ENCODE results near the gene GRIP1. TPM values are rescaled to one million over a fixed set of nuclear protein-coding genes. Genes with fewer than 3 reads are reported as not detected.

GRIP1 gene
- total RNA-seq, 2 experiments from 2014 or later, result 0.53 to 0.95 TPM

DNA sequence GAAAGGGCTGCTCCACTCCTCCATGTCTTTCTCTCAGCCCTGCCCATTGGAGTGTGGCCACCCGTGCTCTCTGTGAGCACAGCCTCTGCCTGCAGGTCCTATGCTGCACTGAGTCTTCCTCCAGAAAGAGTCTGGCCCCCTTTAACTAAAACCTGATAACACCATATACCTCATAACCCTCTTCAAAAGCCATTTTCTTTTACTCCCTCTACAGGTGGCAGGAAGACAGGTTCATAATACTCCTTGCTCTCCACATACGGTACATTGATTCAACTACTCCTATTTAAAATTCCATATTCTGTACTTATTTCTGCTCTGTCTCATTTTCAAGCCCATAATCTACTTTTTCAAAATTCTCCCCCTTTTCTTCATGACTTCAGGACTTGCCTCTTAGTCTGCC is 232.6 kb downstream of the GRIP1 start:
- ChIA-PET CTCF (no interaction called here), POLR2A (no interaction called here)
- H3K4me3 Mint-ChIP-seq, result no peak overlapping the region
- H3K36me3 Mint-ChIP-seq, result peaks cover 1% of the 10 kb centered on the region
- no peaks in the 10 kb centered on the region for H3K9me3 Mint-ChIP-seq
- no peaks in the 10 kb centered on the region for H3K4me1 Mint-ChIP-seq (ENCODE audit: low read depth)
- no peak overlapping the region for H3K27ac Mint-ChIP-seq
- intact Hi-C loops (cut with micrococcal nuclease), result no loop called here
- H3K27me3 Mint-ChIP-seq, result peaks cover 1% of the 10 kb centered on the region
- DNase-seq, result no peak

DNA sequence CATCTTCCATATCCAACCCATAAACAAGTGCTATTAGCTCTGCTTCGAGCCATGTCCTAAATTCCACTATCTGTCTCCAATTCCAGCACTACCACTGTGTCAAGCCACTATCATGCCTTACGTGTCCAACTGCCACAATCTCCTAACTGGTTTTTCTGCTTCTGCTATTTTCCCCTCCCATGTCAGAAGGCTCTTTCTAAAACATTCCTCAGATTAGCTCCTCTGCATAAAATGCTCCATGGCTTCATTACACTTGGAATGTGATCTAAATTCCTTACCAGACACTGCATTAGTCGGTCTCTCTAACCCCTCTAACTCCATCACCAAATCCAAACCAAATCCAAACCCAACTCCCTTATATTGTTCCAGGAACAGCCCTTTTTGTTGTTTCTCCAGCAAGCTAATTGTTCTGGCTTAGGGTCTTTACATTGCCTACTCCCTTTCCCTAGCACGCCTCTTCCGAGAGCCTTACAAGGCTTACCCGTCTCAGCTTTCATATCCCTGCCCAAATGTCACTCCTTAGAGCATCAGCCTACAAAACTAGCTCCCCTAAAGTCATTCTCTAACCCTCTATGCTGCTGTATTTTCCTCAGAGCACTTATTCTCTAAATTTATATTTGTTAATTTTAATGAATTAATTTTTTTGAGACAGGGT is 236.8 kb downstream of the GRIP1 start:
- Mint-ChIP-seq H3K4me3 (no peak overlapping the region), H3K27ac (no peak overlapping the region), H3K27me3 (peaks cover 1% of the 10 kb centered on the region), H3K9me3 (no peaks in the 10 kb centered on the region), H3K4me1 (ENCODE audit: low read depth) (no peaks in the 10 kb centered on the region), H3K36me3 (peaks cover 1% of the 10 kb centered on the region)
- intact Hi-C loops (cut with micrococcal nuclease), result no loop called here
- POLR2A ChIA-PET, result interaction anchor here (0.6 kb wide), 1 partner anchor 1423 kb away, joined by 4 read pairs; no protein-coding TSS in a partner anchor
- DNase-seq, result no peak
- CTCF ChIA-PET, result no interaction called here

DNA sequence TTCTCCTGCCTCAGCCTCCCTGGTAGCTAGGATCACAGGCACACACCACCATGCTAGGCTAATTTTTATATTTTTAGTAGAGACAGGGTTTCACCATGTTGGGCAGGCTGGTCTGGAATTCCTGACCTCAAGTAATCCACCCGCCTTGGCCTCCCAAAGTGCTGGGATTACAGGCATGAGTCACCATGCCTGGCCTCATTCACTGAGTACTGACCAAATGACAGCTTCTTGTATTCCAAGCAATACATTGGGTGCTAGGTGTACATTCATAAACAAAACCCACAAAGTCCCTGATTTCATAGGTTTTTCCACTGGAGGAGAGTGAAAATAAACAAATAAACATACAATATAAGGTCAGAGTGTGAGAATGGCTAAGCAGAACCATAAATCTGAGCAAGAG is 240.3 kb downstream of the GRIP1 start:
- ChIA-PET POLR2A (no interaction called here), CTCF (no interaction called here)
- Mint-ChIP-seq H3K36me3 (no peaks in the 10 kb centered on the region), H3K4me3 (no peak overlapping the region), H3K9me3 (no peaks in the 10 kb centered on the region), H3K27ac (no peak overlapping the region), H3K27me3 (no peaks in the 10 kb centered on the region), H3K4me1 (ENCODE audit: low read depth) (no peaks in the 10 kb centered on the region)
- intact Hi-C loops (cut with micrococcal nuclease), result no loop called here
- no peak for DNase-seq

DNA sequence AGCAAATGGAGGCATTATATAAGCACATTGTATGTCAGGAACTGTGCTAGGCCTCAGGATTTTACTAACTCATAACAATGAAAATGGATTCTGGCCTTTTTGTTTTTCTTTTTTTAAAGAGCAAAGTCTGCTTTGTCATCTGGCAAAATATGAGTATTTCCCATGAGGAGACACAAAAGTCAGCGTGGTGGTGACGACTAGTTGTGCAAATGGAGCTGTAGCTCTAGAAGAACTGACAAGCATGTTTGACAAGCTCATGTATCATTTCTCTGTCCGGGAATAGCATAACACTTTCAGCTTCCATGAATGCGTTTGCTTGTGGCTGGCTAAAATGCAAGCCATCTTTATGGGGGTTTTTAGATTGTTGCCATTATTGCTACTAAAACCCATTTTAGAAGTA is 248.8 kb downstream of the GRIP1 start:
- DNase-seq, result no peak
- CTCF ChIA-PET, result no interaction called here
- Mint-ChIP-seq H3K4me1 (ENCODE audit: low read depth) (no peaks in the 10 kb centered on the region), H3K27me3 (no peaks in the 10 kb centered on the region), H3K9me3 (peaks cover 9% of the 10 kb centered on the region), H3K36me3 (peaks cover 3% of the 10 kb centered on the region), H3K27ac (no peak overlapping the region), H3K4me3 (no peak overlapping the region)
- POLR2A ChIA-PET, result no interaction called here
- intact Hi-C loops (cut with micrococcal nuclease), result no loop called here

DNA sequence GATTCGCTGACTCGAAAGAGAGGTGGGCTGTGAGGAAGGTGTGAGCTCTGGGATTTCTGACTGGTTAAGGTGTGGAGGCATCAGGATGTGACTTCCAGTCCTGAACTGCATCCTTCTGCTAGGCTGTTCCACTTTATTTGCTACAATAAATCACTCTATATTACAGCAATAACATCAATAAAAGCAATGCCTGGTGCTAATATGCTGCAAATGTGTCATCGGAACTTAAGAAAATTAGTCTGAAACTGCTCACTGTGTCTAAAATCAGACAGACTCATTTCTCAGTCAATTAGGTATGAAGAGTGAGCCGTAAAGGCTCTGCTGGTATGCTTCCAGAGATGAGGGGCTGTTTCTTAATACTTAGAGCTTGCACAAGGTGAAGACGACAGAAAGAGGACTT is 250.0 kb downstream of the GRIP1 start:
- H3K27ac Mint-ChIP-seq, result no peak overlapping the region
- POLR2A ChIA-PET, result no interaction called here
- intact Hi-C loops (cut with micrococcal nuclease), result no loop called here

DNA sequence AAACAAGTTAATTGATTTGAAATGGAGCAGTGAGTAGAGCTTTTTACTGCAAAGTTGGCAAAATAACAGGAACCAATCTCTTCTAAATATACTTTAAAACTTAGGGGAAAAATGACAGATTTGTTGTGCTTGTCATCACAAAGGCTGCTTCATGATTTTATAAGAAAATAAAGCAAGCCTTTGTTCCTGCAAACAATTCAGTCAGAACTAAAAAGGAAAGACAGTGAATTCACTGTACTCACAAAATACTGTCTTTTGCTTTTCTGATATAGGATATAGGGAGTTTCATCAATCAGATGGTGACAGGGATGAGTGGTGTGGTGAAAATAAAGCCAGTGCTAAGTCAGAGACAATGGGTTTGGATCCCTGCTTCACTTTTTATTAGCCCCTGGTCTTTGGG is 250.6 kb downstream of the GRIP1 start:
- DNase-seq, result no peak
- peaks cover 17% of the 10 kb centered on the region for H3K9me3 Mint-ChIP-seq
- POLR2A ChIA-PET, result no interaction called here
- H3K4me3 Mint-ChIP-seq, result no peak overlapping the region
- peaks cover 3% of the 10 kb centered on the region for H3K36me3 Mint-ChIP-seq
- no peak overlapping the region for H3K27ac Mint-ChIP-seq
- CTCF ChIA-PET, result no interaction called here
- H3K4me1 Mint-ChIP-seq (ENCODE audit: low read depth), result no peaks in the 10 kb centered on the region
- intact Hi-C loops (cut with micrococcal nuclease), result no loop called here
- H3K27me3 Mint-ChIP-seq, result no peaks in the 10 kb centered on the region

More for the DNA sequence above, 250.0 kb downstream of the GRIP1 start:
- Mint-ChIP-seq H3K4me1 (ENCODE audit: low read depth) (no peaks in the 10 kb centered on the region), H3K4me3 (no peak overlapping the region), H3K36me3 (peaks cover 3% of the 10 kb centered on the region), H3K9me3 (peaks cover 17% of the 10 kb centered on the region), H3K27me3 (no peaks in the 10 kb centered on the region)
- no peak for DNase-seq
- CTCF ChIA-PET, result no interaction called here

DNA sequence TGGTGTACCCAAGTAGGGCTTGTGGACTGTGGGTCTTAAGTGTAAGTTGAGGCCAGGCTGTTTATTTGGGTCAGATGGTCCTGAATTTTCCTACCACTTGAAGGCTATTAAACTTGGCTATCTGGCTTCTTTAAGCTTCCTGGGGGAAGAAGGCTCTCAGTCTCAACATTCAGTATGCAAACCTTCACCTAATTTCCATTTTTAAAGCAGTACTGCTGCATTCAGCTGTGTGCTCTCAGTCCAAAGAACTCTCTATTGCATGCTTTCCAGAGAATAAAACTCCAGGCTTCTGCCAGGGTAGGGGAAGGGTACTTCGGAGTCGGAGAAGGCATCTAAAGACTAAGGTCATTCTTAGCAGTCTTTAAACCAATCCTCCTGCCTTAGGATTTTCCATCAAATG is 252.2 kb downstream of the GRIP1 start:
- peaks cover 17% of the 10 kb centered on the region for H3K9me3 Mint-ChIP-seq
- CTCF ChIA-PET, result interaction anchor here (1.0 kb wide), 1 partner anchor 18 kb away, joined by 3 read pairs; no protein-coding TSS in a partner anchor
- no peak overlapping the region for H3K4me3 Mint-ChIP-seq
- intact Hi-C loops (cut with micrococcal nuclease), result no loop called here
- DNase-seq, result no peak
- H3K36me3 Mint-ChIP-seq, result peaks cover 3% of the 10 kb centered on the region
- H3K27me3 Mint-ChIP-seq, result no peaks in the 10 kb centered on the region
- POLR2A ChIA-PET, result no interaction called here
- H3K27ac Mint-ChIP-seq, result no peak overlapping the region
- no peaks in the 10 kb centered on the region for H3K4me1 Mint-ChIP-seq (ENCODE audit: low read depth)

DNA sequence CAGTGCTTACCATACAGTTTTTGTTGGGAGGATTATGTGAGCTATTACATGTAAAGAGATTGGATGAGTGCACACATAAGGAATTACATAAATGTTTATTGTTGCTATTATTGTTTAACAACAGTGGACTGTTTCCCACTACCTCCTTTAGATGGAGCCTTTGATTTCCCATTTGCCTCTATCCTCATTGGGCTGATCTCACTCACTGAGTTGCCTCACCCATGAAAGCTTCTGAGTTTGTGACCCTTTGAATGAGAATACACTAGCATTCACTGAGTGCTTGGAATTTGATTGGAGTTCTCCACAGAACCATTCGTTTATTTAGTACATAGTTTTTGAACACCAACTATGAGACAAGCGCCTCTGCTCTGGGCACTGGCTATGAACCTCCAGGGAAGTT is 255.6 kb downstream of the GRIP1 start:
- intact Hi-C loops (cut with micrococcal nuclease), result no loop called here
- no peaks in the 10 kb centered on the region for H3K4me1 Mint-ChIP-seq (ENCODE audit: low read depth)
- ChIA-PET POLR2A (no interaction called here), CTCF (interaction anchor here (0.9 kb wide), 1 partner anchor 9 kb away, joined by 3 read pairs; no protein-coding TSS in a partner anchor)
- H3K4me3 Mint-ChIP-seq, result no peak overlapping the region
- DNase-seq, result no peak
- peaks cover 17% of the 10 kb centered on the region for H3K9me3 Mint-ChIP-seq
- no peaks in the 10 kb centered on the region for H3K27me3 Mint-ChIP-seq
- no peak overlapping the region for H3K27ac Mint-ChIP-seq
- H3K36me3 Mint-ChIP-seq, result peaks cover 5% of the 10 kb centered on the region

DNA sequence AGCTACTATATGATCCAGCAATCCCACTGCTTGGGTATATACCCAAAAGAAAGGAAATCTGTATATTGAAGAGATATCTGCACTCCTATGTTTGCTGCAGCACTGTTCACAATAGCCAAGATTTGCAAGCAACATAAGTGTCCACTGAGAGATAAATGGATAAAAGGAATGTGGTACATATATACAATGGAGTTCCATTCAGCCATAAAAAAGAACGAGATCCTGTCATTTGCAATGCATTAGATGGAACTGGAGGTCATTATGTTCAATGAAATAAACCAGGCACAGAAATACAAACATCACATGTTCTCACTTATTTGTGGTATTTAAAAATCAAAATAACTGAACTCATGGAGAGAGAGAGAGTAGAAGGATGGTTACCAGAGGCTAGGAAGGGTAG is 260.0 kb downstream of the GRIP1 start:
- Mint-ChIP-seq H3K9me3 (no peaks in the 10 kb centered on the region), H3K4me3 (no peak overlapping the region), H3K36me3 (peaks cover 2% of the 10 kb centered on the region), H3K27ac (no peak overlapping the region), H3K27me3 (no peaks in the 10 kb centered on the region), H3K4me1 (ENCODE audit: low read depth) (no peaks in the 10 kb centered on the region)
- ChIA-PET CTCF (no interaction called here), POLR2A (no interaction called here)
- intact Hi-C loops (cut with micrococcal nuclease), result no loop called here
- DNase-seq, result no peak

DNA sequence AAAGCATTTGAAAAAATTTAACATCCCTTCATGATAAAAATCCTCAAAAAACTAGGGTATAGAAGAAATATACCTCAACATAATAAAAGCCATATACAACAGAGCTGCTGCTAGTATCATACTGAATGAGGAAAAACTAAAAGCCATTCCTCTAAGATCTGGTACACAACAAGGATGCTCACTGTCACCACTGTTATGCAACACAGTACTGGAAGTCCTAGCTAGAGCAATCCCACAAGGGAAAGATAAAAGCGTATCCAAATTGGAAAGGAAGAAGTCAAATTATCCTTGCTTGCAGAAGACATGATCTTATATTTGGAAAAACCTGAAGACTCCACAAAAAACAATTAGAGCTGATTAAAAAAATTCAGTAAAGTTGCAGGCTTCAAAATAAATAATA is 261.7 kb downstream of the GRIP1 start:
- Mint-ChIP-seq H3K27me3 (peaks cover 5% of the 10 kb centered on the region), H3K4me1 (ENCODE audit: low read depth) (no peaks in the 10 kb centered on the region), H3K4me3 (no peak overlapping the region), H3K36me3 (peaks cover 2% of the 10 kb centered on the region), H3K9me3 (no peaks in the 10 kb centered on the region), H3K27ac (no peak overlapping the region)
- CTCF ChIA-PET, result interaction anchor here (1.5 kb wide), 1 partner anchor 148 kb away, joined by 3 read pairs; no protein-coding TSS in a partner anchor
- intact Hi-C loops (cut with micrococcal nuclease), result no loop called here
- DNase-seq, result no peak
- POLR2A ChIA-PET, result no interaction called here

DNA sequence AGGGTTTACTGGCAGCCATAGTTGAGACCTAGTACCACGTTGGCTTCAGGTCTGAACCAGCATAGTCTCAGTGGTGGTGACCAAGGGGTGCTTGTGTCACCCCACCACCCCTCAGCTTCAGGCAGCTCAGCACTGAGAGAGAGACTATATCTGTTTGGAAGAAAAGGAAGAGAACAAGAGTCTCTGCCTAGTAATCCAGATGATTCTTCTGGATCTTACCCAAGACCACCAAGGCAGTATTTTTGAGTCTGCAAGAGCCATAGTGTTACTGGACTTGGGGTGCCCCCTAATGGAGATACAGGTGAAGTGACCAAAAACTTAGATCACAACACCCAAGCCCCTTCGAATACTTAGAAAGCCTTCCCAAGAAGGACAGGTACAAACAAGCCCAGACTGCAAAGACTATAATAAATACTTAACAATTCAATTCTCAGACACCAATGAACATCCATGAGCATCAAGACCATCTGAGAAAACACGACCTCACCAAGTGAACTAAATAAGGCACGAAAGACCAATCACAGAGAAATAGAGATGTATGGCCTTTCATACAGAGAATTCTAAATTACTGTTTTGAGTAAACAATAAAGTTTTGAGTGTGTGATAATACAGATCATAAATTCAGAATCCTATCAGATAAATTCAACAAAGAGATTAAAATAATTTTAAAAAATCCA is 269.5 kb downstream of the GRIP1 start:
- peaks cover 8% of the 10 kb centered on the region for H3K27me3 Mint-ChIP-seq
- H3K9me3 Mint-ChIP-seq, result no peaks in the 10 kb centered on the region
- DNase-seq, result peak; percentile 35
- CTCF ChIA-PET, result interaction anchor here (0.6 to 3.5 kb wide), 25 partner anchors 11 to 218 kb away, joined by 3 to 53 read pairs (median 3); no protein-coding TSS in a partner anchor
- H3K27ac Mint-ChIP-seq, result no peak overlapping the region
- no peak overlapping the region for H3K4me3 Mint-ChIP-seq
- POLR2A ChIA-PET, result interaction anchor here (0.8 kb wide), 1 partner anchor 140 kb away, joined by 3 read pairs; no protein-coding TSS in a partner anchor
- no peaks in the 10 kb centered on the region for H3K4me1 Mint-ChIP-seq (ENCODE audit: low read depth)
- no peaks in the 10 kb centered on the region for H3K36me3 Mint-ChIP-seq
- intact Hi-C loops (cut with micrococcal nuclease), result loop anchor here (1.0 to 10.0 kb wide), 5 partner anchors 130 to 1095 kb away; no protein-coding TSS in a partner anchor

DNA sequence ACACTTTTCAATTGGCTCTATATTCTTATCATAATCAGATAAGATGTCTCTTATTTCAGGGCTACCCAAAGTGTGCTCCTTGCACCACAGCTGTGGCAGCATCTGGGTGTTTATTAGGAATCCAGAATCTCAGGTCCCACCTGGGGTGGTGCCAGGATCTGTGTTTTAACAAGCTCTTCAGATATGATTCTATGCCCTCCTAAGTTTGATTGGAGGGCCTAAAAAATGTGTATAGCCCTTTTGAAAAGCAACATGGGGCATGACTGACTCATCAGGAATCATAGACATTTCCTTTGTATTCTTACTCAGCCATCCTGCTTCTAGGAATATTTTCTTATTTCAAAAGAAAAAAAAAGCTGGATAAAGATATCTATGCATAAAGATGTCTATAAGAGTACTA is 273.5 kb downstream of the GRIP1 start:
- H3K27ac Mint-ChIP-seq, result no peak overlapping the region
- CTCF ChIA-PET, result interaction anchor here (3.7 kb wide), 1 partner anchor 136 kb away, joined by 17 read pairs; no protein-coding TSS in a partner anchor
- DNase-seq, result no peak
- POLR2A ChIA-PET, result no interaction called here
- H3K36me3 Mint-ChIP-seq, result no peaks in the 10 kb centered on the region
- intact Hi-C loops (cut with micrococcal nuclease), result loop anchor here (10.0 kb wide), 2 partner anchors 301 to 1091 kb away; no protein-coding TSS in a partner anchor
- no peaks in the 10 kb centered on the region for H3K4me1 Mint-ChIP-seq (ENCODE audit: low read depth)
- no peaks in the 10 kb centered on the region for H3K9me3 Mint-ChIP-seq
- no peak overlapping the region for H3K4me3 Mint-ChIP-seq
- no peaks in the 10 kb centered on the region for H3K27me3 Mint-ChIP-seq

Measured in activated CD4-positive, alpha-beta memory T cell treated with anti-CD3 and anti-CD28 coated beads for 36 hours (primary cell).